A549 treated with AZD9567 at 1 μM for 4 hours (cell line): ENCODE data around the gene EXOSC9. TPM values are rescaled to one million over a fixed set of nuclear protein-coding genes. Genes with fewer than 3 reads are reported as not detected.

Source experiments
- total RNA-seq: library from RNA; stranded (reverse); fragments of 200-300 nt; extraction: Qiagen RNA extraction; gene quantifications from 5 replicates; pipeline ENCODE4 v1.2.3, GENCODE V29; 2022; ENCODE audit not compliant: insufficient read depth

EXOSC9 gene, protein sequence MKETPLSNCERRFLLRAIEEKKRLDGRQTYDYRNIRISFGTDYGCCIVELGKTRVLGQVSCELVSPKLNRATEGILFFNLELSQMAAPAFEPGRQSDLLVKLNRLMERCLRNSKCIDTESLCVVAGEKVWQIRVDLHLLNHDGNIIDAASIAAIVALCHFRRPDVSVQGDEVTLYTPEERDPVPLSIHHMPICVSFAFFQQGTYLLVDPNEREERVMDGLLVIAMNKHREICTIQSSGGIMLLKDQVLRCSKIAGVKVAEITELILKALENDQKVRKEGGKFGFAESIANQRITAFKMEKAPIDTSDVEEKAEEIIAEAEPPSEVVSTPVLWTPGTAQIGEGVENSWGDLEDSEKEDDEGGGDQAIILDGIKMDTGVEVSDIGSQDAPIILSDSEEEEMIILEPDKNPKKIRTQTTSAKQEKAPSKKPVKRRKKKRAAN
- 23.5 to 26.9 TPM (median 25.4 TPM) in 5 replicates for total RNA-seq

DNA sequence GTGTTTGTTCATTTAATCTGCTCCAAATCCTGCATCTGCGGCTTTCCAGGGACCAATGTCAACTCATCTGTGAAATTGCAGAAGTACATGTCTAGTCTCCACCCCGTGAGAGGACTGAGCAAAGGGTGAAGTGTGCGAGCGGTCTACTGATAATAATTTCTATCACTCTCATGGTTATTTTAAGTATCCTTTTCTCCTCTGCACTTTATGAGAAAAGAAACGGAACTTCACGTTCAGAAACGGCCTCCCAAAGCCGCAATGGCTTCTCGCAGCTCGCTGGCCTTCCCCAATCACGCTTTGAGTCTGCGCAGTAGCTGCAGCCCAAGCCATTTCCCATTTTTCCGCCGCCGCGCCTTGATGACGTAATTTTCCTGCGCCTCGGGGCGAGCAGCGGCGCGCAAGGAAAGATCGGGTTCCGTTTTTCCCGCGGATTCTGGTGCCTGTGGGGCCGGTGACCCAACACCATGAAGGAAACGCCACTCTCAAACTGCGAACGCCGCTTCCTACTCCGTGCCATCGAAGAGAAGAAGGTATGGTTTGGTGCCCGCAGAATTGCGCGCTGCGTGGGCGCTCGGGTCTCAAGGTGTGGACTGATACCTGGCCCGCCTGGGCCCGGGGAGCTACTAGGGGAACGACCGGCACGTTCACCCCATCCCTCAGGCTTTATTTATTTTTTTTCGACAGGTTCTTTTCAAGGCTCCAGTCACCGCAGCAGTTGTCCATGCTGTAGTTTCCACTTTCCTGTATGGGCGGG, at the start of gene EXOSC9:
Gene EXOSC9, plus strand, starts transcription at position 363 of the 754 bp plus-strand sequence. Its CDS starts 102 bp downstream, at position 465.

DNA sequence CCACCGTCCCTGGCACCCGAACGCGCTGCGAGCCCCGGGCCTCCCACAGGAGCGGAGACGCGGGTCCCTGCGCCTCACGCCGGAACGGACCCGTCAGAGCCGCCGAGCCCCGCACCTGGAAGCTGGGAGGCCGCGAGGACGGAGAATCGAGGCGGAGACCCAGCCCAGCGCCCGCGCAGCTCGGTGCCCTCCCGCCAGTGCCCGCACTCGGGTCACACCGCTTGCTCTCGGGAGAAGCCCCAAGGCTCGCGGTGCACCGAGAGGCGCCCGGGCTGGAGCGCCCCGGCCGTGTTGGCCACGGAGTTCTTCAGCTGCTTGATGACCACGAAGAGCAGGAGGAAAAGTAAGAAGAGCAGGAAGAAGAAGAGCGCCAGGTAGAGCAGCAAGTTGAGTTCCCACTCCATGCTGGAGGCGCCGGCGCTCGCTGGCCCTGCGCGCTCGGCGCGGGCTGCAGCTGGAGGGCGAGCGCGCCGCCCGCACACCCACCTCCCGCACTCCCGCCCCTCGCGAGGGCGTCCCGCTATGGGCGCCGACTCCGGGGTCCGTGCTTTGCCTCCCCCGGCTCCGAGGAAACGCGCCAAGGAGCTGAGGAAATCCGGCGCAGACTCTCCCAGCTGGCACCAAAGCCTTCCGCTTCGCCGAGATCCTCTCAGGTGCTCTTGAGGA, 36.3 kb upstream of the EXOSC9 start, which contains the start of gene SMIM43:
Gene SMIM43, minus strand, starts transcription at position 463 of the 666 bp plus-strand sequence. Its CDS starts 59 bp downstream, at position 404.

DNA sequence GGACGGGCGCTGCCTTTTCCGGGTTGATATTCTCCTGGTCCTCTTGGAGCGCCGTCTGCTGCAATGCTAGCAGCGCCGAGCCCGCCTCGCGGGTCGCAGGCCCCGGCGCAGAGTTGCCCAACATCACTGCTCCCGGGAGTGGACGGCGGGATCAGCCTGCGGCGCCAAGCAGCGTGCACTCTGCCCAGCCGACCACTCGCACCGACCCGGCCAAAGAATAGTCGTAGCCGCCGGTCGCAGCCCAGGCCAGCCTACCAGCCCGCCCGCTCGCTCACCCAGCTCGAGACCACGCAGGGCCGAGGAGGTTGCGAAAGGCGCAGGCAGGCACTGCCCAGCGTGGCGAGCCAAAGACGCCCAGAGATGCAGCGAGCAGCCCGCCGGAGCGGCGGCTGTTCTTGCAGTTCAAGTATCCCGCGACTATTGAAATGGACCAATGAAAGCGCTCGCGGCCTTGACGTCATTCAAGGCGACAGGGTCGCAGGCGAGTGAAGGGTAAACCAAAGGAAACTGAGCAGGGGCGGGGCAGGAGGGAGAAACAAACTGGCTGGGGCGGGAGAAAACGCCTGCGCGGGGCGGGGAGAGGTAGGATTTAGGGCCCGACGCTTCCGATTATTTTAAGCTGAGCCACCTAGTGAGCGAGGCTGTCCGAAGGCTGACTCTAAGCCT, 22.5 kb downstream of the EXOSC9 start, which contains the start of gene CCNA2:
Gene CCNA2, minus strand, starts transcription at position 379 of the 666 bp plus-strand sequence. Its CDS starts 255 bp downstream, at position 124.

Other genes with a start within 250 kb of the EXOSC9 start
- gene ANXA5, start 104.3 kb upstream of the EXOSC9 start, total RNA-seq, result 500 to 542 TPM (median 511 TPM) in 5 replicates
- 0.17 to 0.26 TPM (median 0.18 TPM) in 4 of 5 replicates, not detected in the other for gene SMIM43, start 36.2 kb upstream of the EXOSC9 start, total RNA-seq
- gene CCNA2, start 22.6 kb downstream of the EXOSC9 start, total RNA-seq, result 37.7 to 48.6 TPM (median 44.9 TPM) in 5 replicates
- 11.0 to 20.7 TPM (median 14.3 TPM) in 5 replicates for gene BBS7, start 69.2 kb downstream of the EXOSC9 start, total RNA-seq
- 0.03 to 0.06 TPM (median 0.05 TPM) in 3 of 5 replicates, not detected in the others for gene TRPC3, start 150.7 kb downstream of the EXOSC9 start, total RNA-seq